OCI-LY3 (cell line): ENCODE results near the gene C17orf50.

Experiments
- H2AFZ ChIP-seq: fragments of 200-600, 300-600 bp; shearing (Covaris generic); 2 replicates; pipeline ENCODE4 v1.6.0; 2014; ENCODE audit warnings: antibody characterized with exemption, low read depth, low read length
- H3K27ac ChIP-seq: fragments of 200-600, 300-600 bp; sonication (generic); 2 replicates; pipeline ENCODE4 v1.5.1; 2014; ENCODE audit warnings: mild to moderate bottlenecking, low read length, moderate library complexity, mixed read lengths
- H3K27me3 ChIP-seq: fragments of 200-600, 300-600 bp; sonication (generic); 2 replicates; pipeline ENCODE4 v1.6.1; 2014; ENCODE audit warnings: low read depth, low read length, mixed read lengths
- H3K36me3 ChIP-seq: fragments of 200-600, 300-600 bp; sonication (generic); replicated peaks from 2 replicates; pipeline ENCODE3; 2014; ENCODE audit warnings: low read depth, low read length, mixed read lengths
- H3K4me1 ChIP-seq: fragments of 300-600, 200-600 bp; sonication (generic); 2 replicates; pipeline ENCODE4 v1.6.1; 2014; ENCODE audit warnings: low read length, mixed read lengths
- H3K4me2 ChIP-seq: fragments of 200-600, 300-600 bp; sonication (generic); 2 replicates; pipeline ENCODE4 v1.6.1; 2014; ENCODE audit warnings: low read length, mixed read lengths
- H3K4me3 ChIP-seq: fragments of 300-600, 200-600 bp; sonication (generic); 2 replicates; pipeline ENCODE4 v1.5.1; 2014; ENCODE audit warnings: antibody characterized with exemption, mild to moderate bottlenecking, low read length, moderate library complexity
- H3K79me2 ChIP-seq: fragments of 300-600, 200-600 bp; shearing (Covaris generic); 2 replicates; pipeline ENCODE4 v1.6.1; 2014; ENCODE audit warnings: mild to moderate bottlenecking, low read length, mixed read lengths
- H3K9ac ChIP-seq: fragments of 300-600, 200-600 bp; shearing (Covaris generic); 2 replicates; pipeline ENCODE4 v1.6.0; 2014; ENCODE audit warnings: mild to moderate bottlenecking, low read length, moderate library complexity
- H3K9me3 ChIP-seq: fragments of 200-600, 300-600 bp; shearing (Covaris generic); 2 replicates; pipeline ENCODE4 v1.6.1; 2014; ENCODE audit warnings: low read length, mixed read lengths; ENCODE audit not compliant: insufficient read depth
- H4K20me1 ChIP-seq: fragments of 200-600, 300-600 bp; sonication (generic); 2 replicates; pipeline ENCODE4 v1.6.1; 2016; ENCODE audit warnings: low read length, mixed read lengths; ENCODE audit not compliant: insufficient read depth
- CTCF ChIP-seq: fragments of 200-600, 300-600 bp; sonication (generic); IDR thresholded peaks from 2 replicates; pipeline ENCODE4 v1.5.1; 2014; ENCODE audit warnings: antibody characterized with exemption, low read length, low read depth
- EZH2phosphoT487 ChIP-seq: fragments of 200-600 bp; shearing (Covaris generic); IDR thresholded peaks from 2 replicates; pipeline ENCODE4 v1.6.1; 2018; ENCODE audit warnings: antibody characterized with exemption, mixed run types, low read depth

The C17orf50 gene

GRCh38 chr17:35765086-35765710 lies 4.5 kb downstream of the C17orf50 start:
- no peaks in the 10 kb centered on the region for H3K36me3 ChIP-seq
- no peak overlapping the region for H3K9ac ChIP-seq
- H3K9me3 ChIP-seq, result no peaks in the 10 kb centered on the region
- no peak overlapping the region for H3K27ac ChIP-seq
- no peak for TF ChIP-seq CTCF
- no peak for TF ChIP-seq EZH2phosphoT487
- no peaks in the 10 kb centered on the region for H4K20me1 ChIP-seq
- H3K4me2 ChIP-seq, result peak overlapping the region; percentile 94
- peaks cover 7% of the 10 kb centered on the region for H3K4me1 ChIP-seq
- H3K79me2 ChIP-seq, result no peaks in the 10 kb centered on the region
- H3K4me3 ChIP-seq, result peak overlapping the region; percentile 88
- H2AFZ ChIP-seq, result no peak overlapping the region
- H3K27me3 ChIP-seq, result peaks cover 20% of the 10 kb centered on the region

- no peak overlapping the region for H3K4me2 ChIP-seq
- no peak for TF ChIP-seq CTCF
- no peaks in the 10 kb centered on the region for H3K9me3 ChIP-seq
- peaks cover 20% of the 10 kb centered on the region for H3K27me3 ChIP-seq
- no peaks in the 10 kb centered on the region for H3K36me3 ChIP-seq
- H2AFZ ChIP-seq, result no peak overlapping the region
- no peaks in the 10 kb centered on the region for H3K79me2 ChIP-seq
- no peak overlapping the region for H3K27ac ChIP-seq
- no peaks in the 10 kb centered on the region for H4K20me1 ChIP-seq
- no peak overlapping the region for H3K9ac ChIP-seq
- H3K4me1 ChIP-seq, result peaks cover 7% of the 10 kb centered on the region
- H3K4me3 ChIP-seq, result no peak overlapping the region
These were observed 5.2 kb downstream of the C17orf50 start for GRCh38 chr17:35765756-35766488.

GRCh38 chr17:35766489-35766877 lies 5.8 kb downstream of the C17orf50 start:
- peaks cover 7% of the 10 kb centered on the region for H3K4me1 ChIP-seq
- no peak for TF ChIP-seq CTCF
- no peak for TF ChIP-seq EZH2phosphoT487
- H3K9me3 ChIP-seq, result no peaks in the 10 kb centered on the region
- H3K36me3 ChIP-seq, result no peaks in the 10 kb centered on the region
- no peaks in the 10 kb centered on the region for H4K20me1 ChIP-seq
- no peaks in the 10 kb centered on the region for H3K79me2 ChIP-seq
- H3K27ac ChIP-seq, result no peak overlapping the region
- H3K4me3 ChIP-seq, result no peak overlapping the region
- no peak overlapping the region for H2AFZ ChIP-seq
- H3K4me2 ChIP-seq, result no peak overlapping the region
- peaks cover 20% of the 10 kb centered on the region for H3K27me3 ChIP-seq
- no peak overlapping the region for H3K9ac ChIP-seq

- H2AFZ ChIP-seq, result no peak overlapping the region
- H3K4me3 ChIP-seq, result no peak overlapping the region
- no peaks in the 10 kb centered on the region for H3K79me2 ChIP-seq
- H3K9me3 ChIP-seq, result no peaks in the 10 kb centered on the region
- no peak overlapping the region for H3K27ac ChIP-seq
- no peak overlapping the region for H3K9ac ChIP-seq
- TF ChIP-seq EZH2phosphoT487 (no peak), CTCF (peak; percentile 59)
- H3K4me1 ChIP-seq, result peaks cover 7% of the 10 kb centered on the region
- H3K36me3 ChIP-seq, result no peaks in the 10 kb centered on the region
- peaks cover 23% of the 10 kb centered on the region for H3K27me3 ChIP-seq
- H4K20me1 ChIP-seq, result no peaks in the 10 kb centered on the region
- no peak overlapping the region for H3K4me2 ChIP-seq
These were observed 6.3 kb downstream of the C17orf50 start for GRCh38 chr17:35766903-35767510.
